Activated T-helper 1 cell treated with anti-CD3 and anti-CD28 coated beads, Interleukin-2, amount 50 U/mL, for 16 hours (primary cell): ENCODE measurements around the gene FAM229B.
"Not testable (repeated sequence)": the region's sequence is repeated elsewhere in the genome, so short reads cannot be mapped to it uniquely, and the experiment has no call there.

ENCODE experiments used
- DNase-seq, 2 donors: peaks; one replicate each; pipeline ENCODE4 v3.0.0-alpha.2; 2020; ENCODE audit warnings: low read depth in 1 of 2, low spot score in 1 of 2

The FAM229B gene

GRCh38 chr6:112062966-112063365 lies 24.4 kb upstream of the FAM229B start:
- DNase-seq: no peak

DNA sequence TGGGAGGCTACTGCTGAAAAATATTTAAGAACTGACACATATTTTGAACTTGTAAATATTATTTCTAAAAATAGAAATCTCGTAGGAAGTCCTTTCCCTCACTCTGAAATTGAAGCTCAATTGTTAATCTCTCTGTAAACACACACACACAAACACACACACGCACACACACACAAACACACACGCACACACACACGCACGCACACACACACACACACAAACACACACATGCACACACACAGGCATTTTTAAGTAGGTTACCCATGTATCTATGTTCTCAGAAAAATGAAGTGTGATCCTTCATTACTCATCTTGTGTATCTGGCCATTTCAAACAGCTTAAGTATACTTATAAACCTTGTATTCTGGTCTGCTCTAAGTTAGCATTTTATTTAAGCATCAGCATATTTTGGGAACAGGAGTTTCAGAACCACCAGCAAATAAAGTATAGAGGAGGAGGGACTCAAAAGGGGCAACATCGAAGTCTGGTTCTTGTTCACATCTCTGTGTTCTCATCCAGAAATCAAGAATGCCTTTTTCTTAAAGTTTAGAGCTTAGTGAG lies 21.9 kb upstream of the FAM229B start:
- no peak for DNase-seq

- DNase-seq: no peak
Observed at GRCh38 chr6:112066606-112067005, 20.8 kb upstream of the FAM229B start.

- no peak for DNase-seq
Observed at GRCh38 chr6:112081569-112081968, 5.8 kb upstream of the FAM229B start.

GRCh38 chr6:112085286-112086065 lies 1.9 kb upstream of the FAM229B start:
- no peak for DNase-seq

DNA sequence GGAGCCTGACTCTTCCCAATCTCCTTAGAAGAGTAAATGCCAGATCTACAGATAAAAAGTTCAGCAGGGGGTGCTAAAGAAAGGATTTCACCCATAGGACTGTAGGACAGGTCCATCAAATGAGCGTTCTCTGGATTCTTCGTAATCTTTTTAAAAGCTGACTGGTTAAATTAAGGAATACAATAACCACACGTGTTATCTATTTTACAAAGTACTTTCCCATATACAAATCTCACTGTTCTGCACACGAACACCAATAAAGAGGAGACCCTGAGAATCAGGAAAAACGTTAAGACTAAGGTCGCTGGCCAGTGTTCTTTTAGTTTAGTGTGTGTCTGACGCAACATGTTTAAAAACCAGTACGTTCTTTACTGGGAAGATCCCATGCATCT lies 651 bp upstream of the FAM229B start:
- no peak for DNase-seq

- DNase-seq: no peak
Observed at GRCh38 chr6:112087916-112088315, 525 bp downstream of the FAM229B start.

DNA sequence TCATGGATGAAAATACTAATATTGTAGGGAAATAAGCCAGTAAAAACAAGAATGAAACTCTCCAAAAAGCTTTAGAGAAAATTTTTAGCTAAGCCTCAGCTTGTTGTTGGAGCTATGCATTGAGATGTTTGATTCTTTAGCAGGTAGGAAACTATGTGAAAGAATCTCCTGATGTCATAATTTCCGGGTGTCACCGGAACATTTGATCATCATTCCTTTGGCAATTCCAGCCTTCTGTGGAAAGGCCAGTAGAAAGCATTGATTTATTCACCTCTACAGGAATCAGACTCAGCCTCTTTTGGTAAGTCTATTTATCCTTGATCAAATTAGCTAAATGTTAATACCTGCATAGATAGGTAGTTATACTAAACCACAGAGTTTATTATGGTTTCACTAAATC lies 9.5 kb downstream of the FAM229B start:
- DNase-seq: no peak

- DNase-seq: no peak
Observed at GRCh38 chr6:112100561-112100960, 13.2 kb downstream of the FAM229B start.

DNA sequence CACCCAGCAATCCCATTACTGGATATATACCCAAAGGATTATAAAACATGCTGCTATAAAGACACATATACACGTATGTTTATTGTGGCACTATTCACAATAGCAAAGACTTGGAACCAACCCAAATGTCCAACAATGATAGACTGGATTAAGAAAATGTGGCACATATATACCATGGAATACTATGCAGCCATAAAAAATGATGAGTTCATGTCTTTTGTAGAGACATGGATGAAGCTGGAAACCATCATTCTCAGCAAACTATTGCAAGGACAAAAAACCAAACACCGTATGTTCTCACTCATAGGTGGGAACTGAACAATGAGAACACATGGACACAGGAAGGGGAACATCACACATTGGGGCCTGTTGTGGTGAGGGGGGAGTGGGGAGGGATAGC lies 18.6 kb downstream of the FAM229B start:
- not testable (repeated sequence) for DNase-seq

DNA sequence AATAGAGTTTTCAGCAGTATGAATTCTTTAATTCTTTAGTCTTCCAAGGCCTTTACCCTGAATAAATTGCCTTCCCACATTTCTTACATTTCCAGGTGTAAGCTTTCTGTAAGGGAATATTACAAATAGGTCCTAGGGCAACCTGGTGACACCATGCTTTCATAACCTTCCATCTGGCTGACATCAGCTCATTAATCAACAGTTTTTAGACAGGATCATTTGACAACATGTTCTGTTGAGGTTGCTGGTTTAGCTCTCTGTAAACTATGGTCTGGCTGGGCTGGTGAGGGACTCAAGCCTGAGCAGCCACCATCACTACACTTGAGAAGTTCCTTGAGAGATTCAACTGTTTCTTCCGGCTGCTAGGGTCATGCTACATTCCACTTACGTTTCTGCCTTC lies 19.2 kb downstream of the FAM229B start:
- no peak for DNase-seq

GRCh38 chr6:112109262-112109661 lies 21.9 kb downstream of the FAM229B start:
- DNase-seq: no peak

DNA sequence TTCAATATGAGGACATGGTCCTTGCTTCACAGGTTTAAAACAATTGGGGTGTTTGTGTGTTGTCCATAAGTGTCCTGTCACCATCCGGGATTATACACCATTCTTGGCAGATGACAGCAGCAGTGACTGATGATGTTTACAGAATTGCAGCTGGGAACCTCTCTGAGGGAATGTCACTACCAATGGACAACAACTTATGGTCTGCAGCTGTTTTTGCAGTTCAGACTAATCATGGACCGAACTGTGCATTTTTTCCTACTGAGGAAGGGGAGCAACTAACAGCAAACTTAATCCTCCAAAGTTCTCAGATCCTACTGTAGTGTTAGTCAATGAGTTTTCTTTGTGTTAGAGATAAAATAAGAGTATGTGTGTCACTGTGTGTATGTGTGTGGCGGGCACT lies 26.0 kb downstream of the FAM229B start:
- no peak for DNase-seq

DNA sequence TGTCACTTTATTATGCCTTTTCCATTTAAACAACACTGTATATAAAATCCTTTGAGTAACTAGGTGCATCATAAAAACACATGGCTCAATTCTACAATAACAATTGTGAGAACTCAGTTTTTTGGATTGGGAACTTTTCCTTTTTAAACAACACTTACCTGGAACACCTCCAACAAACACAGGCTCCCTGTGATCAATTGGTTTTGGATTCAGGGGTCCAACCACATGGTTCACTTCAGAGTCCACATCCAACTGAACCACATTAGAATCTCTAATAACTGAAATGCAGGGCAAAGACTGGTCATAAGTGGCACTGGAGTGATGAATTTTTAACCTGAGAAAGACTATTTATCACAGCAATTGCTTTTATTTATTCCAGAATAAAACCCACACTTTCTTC lies 26.5 kb downstream of the FAM229B start:
- no peak for DNase-seq

DNA sequence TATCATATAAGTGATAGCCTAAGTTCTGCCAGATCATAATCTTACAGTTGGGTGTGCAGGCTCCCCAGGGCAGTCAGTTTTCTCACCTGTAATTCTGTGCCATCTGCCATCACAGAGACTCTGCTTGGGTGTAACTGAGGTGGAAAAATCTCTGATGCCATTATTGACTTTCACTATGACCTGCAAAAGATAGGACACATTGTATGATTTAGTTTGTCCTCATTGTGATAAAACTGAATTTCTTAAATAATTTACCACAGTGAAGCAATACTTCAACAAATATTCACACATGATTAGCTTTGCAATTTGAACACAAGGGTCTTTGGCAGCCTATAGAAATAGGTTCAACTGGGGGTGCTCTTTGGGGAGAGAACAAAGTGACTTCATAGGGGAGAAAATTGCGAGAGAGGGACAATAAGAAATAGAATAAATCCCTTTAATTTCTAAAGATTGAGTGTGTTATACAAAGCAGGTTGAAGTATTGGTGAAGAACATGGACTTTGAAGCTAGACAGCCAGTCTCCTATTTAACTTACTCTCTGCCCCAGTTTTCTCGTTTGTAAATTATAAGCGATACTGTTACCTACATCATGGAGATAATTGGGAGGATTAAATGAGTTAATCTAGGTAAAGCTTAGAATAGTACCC lies 27.3 kb downstream of the FAM229B start:
- DNase-seq: no peak

GRCh38 chr6:112116221-112116620 lies 28.8 kb downstream of the FAM229B start:
- no peak for DNase-seq

- no peak for DNase-seq
Observed at GRCh38 chr6:112117554-112117953, 30.2 kb downstream of the FAM229B start.

GRCh38 chr6:112118034-112118433 lies 30.6 kb downstream of the FAM229B start:
- DNase-seq: no peak

DNA sequence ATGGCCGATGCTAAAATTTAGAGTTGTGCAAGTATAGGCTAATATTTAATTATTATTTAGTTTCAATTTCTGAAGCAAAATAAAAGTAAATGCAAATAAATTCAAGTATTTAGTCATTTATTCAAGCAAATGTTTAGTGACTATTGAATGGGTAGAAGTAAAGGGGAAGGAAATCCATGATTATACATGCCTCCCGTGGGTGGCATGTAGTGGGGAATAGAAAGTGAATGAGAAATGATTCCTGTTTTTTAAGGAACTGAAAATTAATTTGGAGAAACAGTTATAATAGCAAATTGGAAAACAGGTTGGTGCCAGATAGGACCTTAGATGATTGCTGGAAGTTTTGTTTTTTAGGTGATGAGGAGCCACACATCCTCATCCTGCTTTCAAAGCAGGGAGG lies 35.4 kb downstream of the FAM229B start:
- no peak for DNase-seq

GRCh38 chr6:112123982-112124381 lies 36.6 kb downstream of the FAM229B start:
- no peak for DNase-seq

- no peak for DNase-seq
Observed at GRCh38 chr6:112128208-112128607, 40.8 kb downstream of the FAM229B start.

DNA sequence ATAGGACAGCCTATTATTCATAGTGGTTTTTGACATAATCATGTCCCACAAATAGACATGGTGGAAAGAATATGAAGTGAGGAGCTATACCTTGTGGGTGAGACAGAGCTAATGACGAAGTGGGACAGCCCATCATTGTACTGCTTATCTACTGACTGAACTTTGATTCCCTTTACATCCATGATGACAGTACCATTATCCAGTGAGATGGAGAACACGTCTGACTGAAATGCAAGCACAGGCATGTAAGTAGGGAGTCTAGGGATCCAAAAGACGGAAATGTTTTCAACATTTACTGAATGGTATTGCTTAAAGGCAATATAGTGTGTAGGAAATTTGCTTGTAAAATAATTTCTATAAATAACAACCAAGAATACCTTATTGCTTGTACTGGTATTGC lies 43.5 kb downstream of the FAM229B start:
- no peak for DNase-seq

DNA sequence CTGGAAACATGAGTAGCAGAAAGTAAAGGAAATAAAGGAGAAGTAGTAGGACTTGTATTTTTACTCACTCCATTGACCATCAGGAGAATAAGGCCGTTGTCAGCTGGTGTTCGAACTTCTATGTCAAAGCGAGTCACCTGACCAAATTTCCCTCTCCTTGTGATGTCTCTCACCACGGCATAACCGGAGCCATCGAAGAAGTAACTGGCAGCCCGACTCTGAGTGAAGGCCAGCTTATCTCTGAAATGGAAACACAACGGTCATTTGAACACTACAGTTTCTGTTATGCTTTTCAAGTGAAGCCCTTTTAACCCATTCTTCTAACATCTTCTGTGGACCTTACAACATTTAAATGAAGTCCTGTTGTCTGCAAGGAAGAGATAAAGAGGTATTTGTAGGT lies 51.7 kb downstream of the FAM229B start:
- no peak for DNase-seq
